Neutrophil (primary cell): ENCODE data around the gene PAK2.

Experiments used
- H3K27ac ChIP-seq: fragments of 200-600 bp; sonication (generic); 2 replicates; pipeline ENCODE4 v1.5.1; 2016; ENCODE audit warnings: mild to moderate bottlenecking, moderate library complexity
- H3K27me3 ChIP-seq: fragments of 200-600 bp; sonication (generic); 2 replicates; pipeline ENCODE4 v1.6.0; 2016; ENCODE audit warnings: mild to moderate bottlenecking
- H3K36me3 ChIP-seq: fragments of 200-600 bp; sonication (generic); 2 replicates; pipeline ENCODE4 v1.5.1; 2017
- H3K4me1 ChIP-seq, 2 experiments: fragments of 200-600 bp in 1 of 2; sonication (generic) in 1 of 2; 1 replicate in 1 of 2; 2 replicates in 1 of 2; pipeline versions ENCODE4 v1.5.1 to v1.6.1; 2013 to 2016; ENCODE audit warnings: low read depth in 1 of 2, low read length in 1 of 2, mild to moderate bottlenecking in 1 of 2, moderate library complexity in 1 of 2; ENCODE audit not compliant: control insufficient read depth in 1 of 2, insufficient read depth in 1 of 2
- H3K4me3 ChIP-seq, 2 experiments: fragments of 200-600 bp in 1 of 2; sonication (generic) in 1 of 2; 1 replicate in 1 of 2; 2 replicates in 1 of 2; pipeline ENCODE4 v1.5.1; 2013 to 2016; ENCODE audit warnings: low read depth in 1 of 2, low read length in 1 of 2, mild to moderate bottlenecking in 1 of 2, moderate library complexity in 1 of 2
- H3K9me3 ChIP-seq: fragments of 200-600 bp; sonication (generic); 2 replicates; pipeline ENCODE4 v1.5.1; 2016
- CTCF ChIP-seq: fragments of 200-600 bp; sonication (generic); IDR thresholded peaks from 2 replicates; pipeline ENCODE4 v1.5.1; 2016; ENCODE audit warnings: antibody characterized with exemption

Gene PAK2

GRCh38 chr3:196800742-196801434 is 61.2 kb downstream of the PAK2 start:
- H3K36me3 ChIP-seq = peaks cover 56% of the 10 kb centered on the region
- no peak for TF ChIP-seq CTCF
- H3K27me3 ChIP-seq = no peaks in the 10 kb centered on the region
- H3K4me1 ChIP-seq = no peaks in the 10 kb centered on the region
- no peaks in the 10 kb centered on the region for H3K9me3 ChIP-seq
- H3K4me3 ChIP-seq = no peak overlapping the region
- no peak overlapping the region for H3K27ac ChIP-seq

DNA sequence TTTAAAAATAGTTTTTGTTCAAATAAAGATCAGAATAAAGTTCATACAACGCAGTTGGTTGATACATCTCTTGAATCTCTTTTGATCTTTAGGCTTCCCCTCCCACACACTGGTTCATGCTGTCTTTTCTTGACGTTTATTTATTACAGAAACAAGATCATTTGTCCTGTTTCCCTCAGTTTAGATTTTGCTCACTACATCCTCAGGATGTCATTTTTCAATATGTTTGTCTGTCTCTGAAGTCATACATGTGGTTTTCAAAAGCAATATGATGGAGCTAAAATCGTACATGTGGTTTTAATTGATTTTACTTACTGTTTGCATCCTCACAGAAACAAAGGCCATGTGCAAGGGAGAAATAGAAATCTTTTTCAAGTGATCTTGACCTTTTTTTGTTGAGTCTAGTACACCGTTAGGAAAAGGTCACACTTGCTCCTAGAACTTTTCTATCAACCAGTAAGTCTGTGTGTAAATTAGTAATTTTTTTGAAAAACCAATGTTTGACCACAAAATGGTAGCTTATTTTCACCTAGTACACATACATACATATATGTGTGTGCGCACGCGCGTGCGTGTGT is 64.3 kb downstream of the PAK2 start:
- no peak overlapping the region for H3K4me3 ChIP-seq
- no peaks in the 10 kb centered on the region for H3K9me3 ChIP-seq
- no peaks in the 10 kb centered on the region for H3K27me3 ChIP-seq
- H3K27ac ChIP-seq = peak overlapping the region; percentile 34
- H3K36me3 ChIP-seq = peaks cover 84% of the 10 kb centered on the region
- H3K4me1 ChIP-seq = no peaks in the 10 kb centered on the region
- TF ChIP-seq CTCF = no peak

- Histone ChIP-seq H3K27me3 (no peaks in the 10 kb centered on the region), H3K27ac (no peak overlapping the region), H3K4me3 (no peak overlapping the region), H3K36me3 (peaks cover 85% of the 10 kb centered on the region), H3K4me1 (no peaks in the 10 kb centered on the region), H3K9me3 (no peaks in the 10 kb centered on the region)
- no peak for TF ChIP-seq CTCF
These were observed 65.1 kb downstream of the PAK2 start for GRCh38 chr3:196804773-196805172.

DNA sequence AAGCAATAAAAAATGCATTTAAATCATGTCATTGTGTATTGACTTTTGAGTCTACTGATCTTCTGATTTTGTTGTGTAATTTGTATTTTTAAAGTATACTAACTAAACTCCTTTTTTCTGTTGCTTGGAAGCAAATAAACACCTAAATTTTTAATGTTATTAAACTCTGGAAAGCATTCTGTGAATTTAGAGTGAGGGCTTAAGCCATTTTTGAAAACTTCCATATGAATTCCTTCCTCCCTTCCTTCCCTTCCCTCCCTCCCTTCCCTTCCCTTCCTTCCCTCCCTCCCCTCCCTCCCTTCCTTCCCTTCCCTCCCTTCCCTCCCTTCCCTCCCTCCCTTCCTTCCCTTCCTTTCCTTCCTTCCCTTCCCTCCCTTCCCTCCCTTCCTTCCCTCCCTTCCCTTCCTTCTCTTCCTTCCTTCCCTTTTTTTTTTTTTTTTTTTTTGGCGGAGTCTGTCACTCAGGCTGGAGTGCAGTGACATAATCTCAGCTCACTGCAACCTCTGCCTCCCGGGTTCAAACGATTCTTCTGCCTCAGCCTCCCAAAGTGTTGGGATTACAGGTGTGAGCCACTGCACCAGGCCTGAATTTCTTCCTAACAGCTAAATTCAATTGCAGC is 71.4 kb downstream of the PAK2 start:
- TF ChIP-seq CTCF = no peak
- no peak overlapping the region for H3K4me3 ChIP-seq
- no peaks in the 10 kb centered on the region for H3K9me3 ChIP-seq
- H3K27me3 ChIP-seq = no peaks in the 10 kb centered on the region
- no peaks in the 10 kb centered on the region for H3K4me1 ChIP-seq
- H3K27ac ChIP-seq = peak overlapping the region; percentile 27
- peaks cover 96% of the 10 kb centered on the region for H3K36me3 ChIP-seq

DNA sequence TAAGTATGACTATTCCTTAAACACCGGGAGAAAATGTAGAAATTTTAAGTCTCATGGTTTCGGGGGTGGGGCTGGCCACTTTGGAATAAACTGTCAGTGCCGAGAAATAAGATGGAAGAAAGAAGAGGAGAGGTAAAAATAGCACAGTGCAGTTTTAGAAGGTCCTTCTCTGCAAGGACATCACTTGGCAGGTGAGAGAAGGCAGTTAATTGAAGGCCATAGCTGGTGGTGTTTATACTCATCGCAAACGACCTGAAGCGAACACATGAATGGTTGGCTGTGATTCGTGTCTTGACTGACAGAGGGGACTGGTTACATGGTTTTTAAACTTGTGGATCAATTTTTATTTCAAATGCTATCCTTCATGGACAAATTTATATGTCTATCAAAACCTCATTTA is 73.2 kb downstream of the PAK2 start:
- Histone ChIP-seq H3K4me1 (no peaks in the 10 kb centered on the region), H3K36me3 (peaks cover 94% of the 10 kb centered on the region), H3K9me3 (no peaks in the 10 kb centered on the region), H3K4me3 (no peak overlapping the region), H3K27me3 (no peaks in the 10 kb centered on the region), H3K27ac (no peak overlapping the region)
- no peak for TF ChIP-seq CTCF
